Prostate gland (tissue), 2 donors: Measurements from ENCODE around the gene CCNL2.
"Not testable (repeated sequence)": the region's sequence is repeated elsewhere in the genome, so short reads cannot be mapped to it uniquely, and the experiment has no call there.

ENCODE experiments used
- CTCF ChIP-seq, 4 experiments: fragments of 200-600 bp in 2 of 4; fragments of 450-650 bp in 2 of 4; sonication (generic) in 2 of 4; IDR thresholded peaks; 1 replicate in 3 of 4; 2 replicates in 1 of 4; pipeline ENCODE4 v1.5.1; 2016 to 2019; ENCODE audit warnings: antibody characterized with exemption in 4 of 4, mild to moderate bottlenecking in 2 of 4, moderate library complexity in 2 of 4
- POLR2A ChIP-seq: fragments of 450-650 bp; IDR thresholded peaks from one replicate; pipeline ENCODE4 v1.6.1; 2016; ENCODE audit warnings: antibody characterized with exemption, mild to moderate bottlenecking
- POLR2AphosphoS5 ChIP-seq: sonication (generic); formaldehyde crosslinking; IDR thresholded peaks from one replicate; pipeline ENCODE4 v1.6.1; 2017; ENCODE audit warnings: antibody characterized with exemption

- TF ChIP-seq POLR2AphosphoS5; CTCF (IDR thresholded peaks at IDR 0.05); POLR2A: not testable (repeated sequence)
Measured at GRCh38 chr1:1410238-1410637, 11.1 kb upstream of the CCNL2 start.
